ENCODE measurements around the gene MLLT10. TPM values are rescaled to one million over a fixed set of nuclear protein-coding genes. Genes with fewer than 3 reads are reported as not detected.

The MLLT10 gene
- total RNA-seq, 4 donors from 2014 or later = 46.3 to 109 (median 57.7) TPM

DNA sequence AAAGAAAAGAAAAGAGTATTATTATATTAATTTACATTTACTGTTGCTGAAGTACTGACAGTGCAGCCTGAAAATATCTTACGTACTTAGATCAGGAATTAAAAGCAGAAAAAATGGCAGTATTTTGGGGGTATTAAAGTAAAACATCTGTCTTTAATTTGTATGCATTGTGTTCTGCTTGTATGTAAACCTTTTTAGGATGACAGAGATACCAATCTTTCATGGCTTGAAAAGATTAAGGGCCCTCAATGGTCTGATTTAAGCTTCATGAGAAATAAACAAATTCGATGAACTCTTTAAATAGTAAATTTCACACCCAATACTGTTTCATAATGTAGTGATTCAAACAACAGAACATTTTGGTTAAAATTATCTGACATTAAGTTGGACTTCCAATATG, 116.3 kb downstream of the MLLT10 start:
- Histone ChIP-seq H3K27me3 (no peaks in the 10 kb centered on the region), H3K9me3 (no peaks in the 10 kb centered on the region), H3K4me3 (replicated peaks in 1 of 3) (no peak overlapping the region), H3K4me1 (no peaks in the 10 kb centered on the region), H3K36me3 (no peaks in the 10 kb centered on the region), H3K27ac (no peak overlapping the region)
- no peak for DNase-seq
- 87 to 95% methylated on average over 2 of the region's 2 CpGs for WGBS, 2 donors
- TF ChIP-seq, protein P1, sequence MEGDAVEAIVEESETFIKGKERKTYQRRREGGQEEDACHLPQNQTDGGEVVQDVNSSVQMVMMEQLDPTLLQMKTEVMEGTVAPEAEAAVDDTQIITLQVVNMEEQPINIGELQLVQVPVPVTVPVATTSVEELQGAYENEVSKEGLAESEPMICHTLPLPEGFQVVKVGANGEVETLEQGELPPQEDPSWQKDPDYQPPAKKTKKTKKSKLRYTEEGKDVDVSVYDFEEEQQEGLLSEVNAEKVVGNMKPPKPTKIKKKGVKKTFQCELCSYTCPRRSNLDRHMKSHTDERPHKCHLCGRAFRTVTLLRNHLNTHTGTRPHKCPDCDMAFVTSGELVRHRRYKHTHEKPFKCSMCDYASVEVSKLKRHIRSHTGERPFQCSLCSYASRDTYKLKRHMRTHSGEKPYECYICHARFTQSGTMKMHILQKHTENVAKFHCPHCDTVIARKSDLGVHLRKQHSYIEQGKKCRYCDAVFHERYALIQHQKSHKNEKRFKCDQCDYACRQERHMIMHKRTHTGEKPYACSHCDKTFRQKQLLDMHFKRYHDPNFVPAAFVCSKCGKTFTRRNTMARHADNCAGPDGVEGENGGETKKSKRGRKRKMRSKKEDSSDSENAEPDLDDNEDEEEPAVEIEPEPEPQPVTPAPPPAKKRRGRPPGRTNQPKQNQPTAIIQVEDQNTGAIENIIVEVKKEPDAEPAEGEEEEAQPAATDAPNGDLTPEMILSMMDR (IDR thresholded peaks at IDR 0.05) = no peak
- intact Hi-C loops (cut with DNase I) = no loop called here

DNA sequence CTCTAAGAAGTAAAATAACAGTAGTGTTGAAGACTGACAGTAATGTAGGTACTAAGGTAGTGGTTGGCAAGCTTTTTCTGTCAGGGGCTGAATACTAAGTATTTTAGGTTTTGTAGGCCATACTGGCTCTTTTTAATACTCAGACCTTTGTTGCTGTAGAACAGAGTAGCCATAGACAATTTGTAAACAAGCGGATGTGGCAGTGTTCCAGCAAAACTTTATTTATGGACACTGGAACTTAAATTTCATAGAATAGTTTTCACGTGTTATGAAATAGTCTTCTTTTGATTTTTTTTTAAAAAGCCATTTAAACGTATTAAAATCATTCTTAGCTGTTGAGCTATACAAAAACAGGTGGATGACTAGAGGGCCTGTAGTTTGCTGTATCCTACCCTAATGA, 121.2 kb downstream of the MLLT10 start:
- no peak for TF ChIP-seq POLR2A (IDR thresholded peaks at IDR 0.05)
- TF ChIP-seq, protein P1 (IDR thresholded peaks at IDR 0.05) = no peak

DNA sequence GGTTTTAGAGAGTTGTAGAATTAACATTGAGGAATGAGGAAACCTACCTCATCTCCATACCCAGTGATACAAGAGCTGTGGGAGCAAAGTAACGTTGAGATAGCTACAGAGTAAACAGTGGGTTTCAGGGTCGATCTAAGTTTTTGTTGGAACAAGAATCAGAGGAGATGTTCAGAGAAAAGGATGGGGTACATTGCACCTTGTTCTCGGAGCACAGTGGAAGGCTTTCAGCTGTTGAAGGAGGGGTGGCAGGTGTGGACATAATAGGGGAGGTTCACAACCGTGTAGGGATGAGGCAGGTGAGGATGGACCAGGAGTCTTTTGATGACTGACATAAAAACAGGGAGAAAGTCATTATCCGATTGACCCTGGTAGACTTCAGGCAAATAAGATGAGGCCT, 121.7 kb downstream of the MLLT10 start:
- Histone ChIP-seq H3K4me1 (peaks cover 0 to 3% of the 10 kb centered on the region in 2 donors), H3K27me3 (no peaks in the 10 kb centered on the region), H3K9me3 (no peaks in the 10 kb centered on the region), H3K36me3 (no peaks in the 10 kb centered on the region), H3K4me3 (replicated peaks in 1 of 3) (no peak overlapping the region), H3K27ac (no peak overlapping the region)
- intact Hi-C loops (cut with DNase I) = no loop called here
- TF ChIP-seq, protein P1 (IDR thresholded peaks at IDR 0.05) = no peak
- no peak for TF ChIP-seq POLR2A (IDR thresholded peaks at IDR 0.05)
- WGBS, 2 donors = 90% methylated on average over 5 of the region's 5 CpGs
- no peak for DNase-seq

More for the DNA sequence above, 121.2 kb downstream of the MLLT10 start:
- Histone ChIP-seq H3K27me3 (no peaks in the 10 kb centered on the region), H3K27ac (no peak overlapping the region), H3K4me1 (peaks cover 0 to 3% of the 10 kb centered on the region in 2 donors), H3K4me3 (replicated peaks in 1 of 3) (no peak overlapping the region), H3K9me3 (no peaks in the 10 kb centered on the region), H3K36me3 (no peaks in the 10 kb centered on the region)
- DNase-seq = no peak
- WGBS, 2 donors = 86 to 89% methylated on average over 3 of the region's 3 CpGs
- intact Hi-C loops (cut with DNase I) = no loop called here

DNA sequence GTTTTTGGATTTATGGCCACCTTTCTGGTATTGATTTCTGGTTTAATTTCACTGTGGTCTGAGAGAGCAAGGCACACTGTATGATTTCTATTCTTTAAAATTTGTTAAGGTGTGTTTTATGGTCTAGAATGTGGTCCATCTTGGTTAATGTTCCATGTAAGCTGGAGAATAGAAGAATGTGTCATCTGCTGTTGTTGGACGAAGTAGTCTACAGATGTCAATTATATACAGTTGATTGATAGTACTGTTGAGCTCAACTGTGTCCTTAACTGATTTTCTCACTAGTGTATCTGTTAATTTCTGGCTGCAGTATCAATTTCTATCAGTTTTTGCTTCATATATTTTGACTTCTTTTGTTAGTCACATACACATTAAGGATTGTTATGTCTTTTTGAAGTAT, 127.1 kb downstream of the MLLT10 start:
- Histone ChIP-seq H3K27ac (no peak overlapping the region), H3K4me3 (replicated peaks in 1 of 3) (no peak overlapping the region), H3K27me3 (no peaks in the 10 kb centered on the region), H3K9me3 (no peaks in the 10 kb centered on the region), H3K36me3 (no peaks in the 10 kb centered on the region), H3K4me1 (peaks cover 18 to 20% of the 10 kb centered on the region in 2 donors)
- TF ChIP-seq, protein P1 (IDR thresholded peaks at IDR 0.05) = no peak
- no peak for TF ChIP-seq POLR2A (IDR thresholded peaks at IDR 0.05)
- WGBS, 2 donors = 83 to 95% methylated on average over 1 of the region's 1 CpG
- intact Hi-C loops (cut with DNase I) = no loop called here
- no peak for DNase-seq

DNA sequence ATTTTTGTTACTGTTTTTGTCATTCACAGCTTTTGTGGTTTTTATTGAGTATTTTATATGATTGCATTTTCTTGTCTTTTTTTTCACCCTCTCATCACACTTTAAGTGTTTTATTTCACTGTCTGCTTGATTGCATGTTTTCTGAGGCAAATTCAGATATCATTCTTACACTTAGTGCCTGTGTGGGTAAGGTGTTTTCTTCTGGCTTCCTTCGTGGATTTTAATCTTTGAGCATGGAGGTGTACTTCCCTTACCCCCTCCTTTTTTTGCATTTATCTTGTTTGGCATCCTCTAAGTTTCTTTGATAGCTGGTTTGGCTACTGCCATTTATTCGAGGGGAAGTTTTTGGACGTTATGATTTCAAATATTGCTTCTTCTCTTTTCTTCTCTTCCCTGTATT, 127.9 kb downstream of the MLLT10 start:
- no peaks in the 10 kb centered on the region for H3K27me3 ChIP-seq
- intact Hi-C loops (cut with DNase I) = no loop called here
- no peaks in the 10 kb centered on the region for H3K9me3 ChIP-seq
- H3K4me1 ChIP-seq = peaks cover 18 to 20% of the 10 kb centered on the region in 2 donors
- no peaks in the 10 kb centered on the region for H3K36me3 ChIP-seq
- 76 to 77% methylated on average over 3 of the region's 3 CpGs for WGBS, 2 donors
- DNase-seq = no peak
- TF ChIP-seq, protein P1 (IDR thresholded peaks at IDR 0.05) = no peak
- no peak for TF ChIP-seq POLR2A (IDR thresholded peaks at IDR 0.05)
- no peak overlapping the region for H3K4me3 ChIP-seq (replicated peaks in 1 of 3)
- no peak overlapping the region for H3K27ac ChIP-seq

Data from thyroid gland (tissue), 4 donors.